Measurements from ENCODE around the gene ATP6V1G1.
"Not testable (repeated sequence)": the region's sequence is repeated elsewhere in the genome, so short reads cannot be mapped to it uniquely, and the experiment has no call there.

The ATP6V1G1 gene

GRCh38 chr9:114591849-114592248 is 4.3 kb downstream of the ATP6V1G1 start:
- no peak overlapping the region for H3K27ac ChIP-seq
- TF ChIP-seq CTCF (conservative IDR thresholded peaks at IDR 0.05) (no peak), ZFX (IDR thresholded peaks at IDR 0.05) (no peak)

GRCh38 chr9:114592356-114592755 is 4.8 kb downstream of the ATP6V1G1 start:
- TF ChIP-seq CTCF (conservative IDR thresholded peaks at IDR 0.05): no peak; the same call in 1 of the 2 replicates
- no peak for TF ChIP-seq ZFX (IDR thresholded peaks at IDR 0.05)
- H3K27ac ChIP-seq: no peak overlapping the region

GRCh38 chr9:114594136-114594535 is 6.6 kb downstream of the ATP6V1G1 start:
- no peak overlapping the region for H3K27ac ChIP-seq
- TF ChIP-seq CTCF (conservative IDR thresholded peaks at IDR 0.05): no peak
- TF ChIP-seq ZFX (IDR thresholded peaks at IDR 0.05): no peak

- H3K27ac ChIP-seq: not testable (repeated sequence)
Measured at GRCh38 chr9:114600502-114601248, 13.1 kb downstream of the ATP6V1G1 start.

GRCh38 chr9:114601787-114602186 is 14.2 kb downstream of the ATP6V1G1 start:
- not testable (repeated sequence) for H3K27ac ChIP-seq

GRCh38 chr9:114602620-114603019 is 15.1 kb downstream of the ATP6V1G1 start:
- H3K27ac ChIP-seq: no peak overlapping the region
- TF ChIP-seq CTCF (conservative IDR thresholded peaks at IDR 0.05) (no peak), ZFX (IDR thresholded peaks at IDR 0.05) (no peak)

GRCh38 chr9:114603248-114603647 is 15.7 kb downstream of the ATP6V1G1 start:
- TF ChIP-seq CTCF (conservative IDR thresholded peaks at IDR 0.05) (no peak), ZFX (IDR thresholded peaks at IDR 0.05) (no peak)
- no peak overlapping the region for H3K27ac ChIP-seq

- H3K27ac ChIP-seq: no peak overlapping the region
- TF ChIP-seq ZFX (IDR thresholded peaks at IDR 0.05): no peak
- TF ChIP-seq CTCF (conservative IDR thresholded peaks at IDR 0.05): no peak
Measured at GRCh38 chr9:114604989-114605388, 17.4 kb downstream of the ATP6V1G1 start.
